ENCODE results near the gene ATXN7. TPM values are rescaled to one million over a fixed set of nuclear protein-coding genes. Genes with fewer than 3 reads are reported as not detected.
A peak's percentile ranks its signal among the peaks of the same experiment; 100 is the strongest.

Gene ATXN7
- total RNA-seq, 3 donors from 2014 or later, result 37.4 to 56.2 (median 47.9) TPM

DNA sequence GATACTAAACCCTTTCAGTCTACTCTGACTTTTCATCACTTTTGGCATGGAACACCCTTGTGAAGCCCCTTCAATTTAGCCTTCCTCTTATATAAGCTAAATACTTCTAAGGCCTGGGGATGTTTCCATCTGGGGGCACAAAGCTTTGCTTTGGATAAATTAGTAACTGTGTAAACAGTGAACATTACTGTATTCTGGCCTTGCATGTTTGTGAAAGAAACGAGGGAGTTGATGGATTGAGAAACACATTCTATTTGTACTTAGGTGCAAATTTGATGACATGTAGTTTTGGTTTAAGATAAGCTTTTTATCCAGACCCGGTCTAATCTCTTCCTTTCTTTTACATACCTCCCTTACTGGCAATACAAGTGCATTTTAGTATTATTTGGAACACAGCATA, 139.9 kb downstream of the ATXN7 start:
- Histone ChIP-seq H3K4me3 (no peak overlapping the region), H3K27me3 (no peaks in the 10 kb centered on the region), H3K4me1 (no peaks in the 10 kb centered on the region), H3K27ac (no peak overlapping the region), H3K36me3 (peaks cover 7% of the 10 kb centered on the region), H3K9me3 (no peaks in the 10 kb centered on the region)
- DNase-seq (ENCODE audit: low spot score in 2 of 2), result no peak
- intact Hi-C loops (cut with DNase I; ENCODE audit: low total_unique reads), result no loop called here
- TF ChIP-seq CTCF (IDR thresholded peaks at IDR 0.05) (no peak), POLR2AphosphoS5 (IDR thresholded peaks at IDR 0.05) (no peak), POLR2A (IDR thresholded peaks at IDR 0.05) (no peak)

GRCh38 chr3:64008017-64008416, 144.3 kb downstream of the ATXN7 start:
- peaks cover 17% of the 10 kb centered on the region for H3K36me3 ChIP-seq
- intact Hi-C loops (cut with DNase I; ENCODE audit: low total_unique reads), result no loop called here
- no peak for TF ChIP-seq POLR2AphosphoS5 (IDR thresholded peaks at IDR 0.05)
- no peak for TF ChIP-seq CTCF (IDR thresholded peaks at IDR 0.05)
- TF ChIP-seq POLR2A (IDR thresholded peaks at IDR 0.05), result no peak

GRCh38 chr3:64008487-64009351, 145.1 kb downstream of the ATXN7 start:
- Histone ChIP-seq H3K4me1 (no peaks in the 10 kb centered on the region), H3K27me3 (no peaks in the 10 kb centered on the region), H3K9me3 (no peaks in the 10 kb centered on the region), H3K4me3 (no peak overlapping the region), H3K36me3 (peaks cover 17% of the 10 kb centered on the region), H3K27ac (peak overlapping the region in 1 of 2 donors; percentile 38)
- intact Hi-C loops (cut with DNase I; ENCODE audit: low total_unique reads), result no loop called here
- TF ChIP-seq CTCF (IDR thresholded peaks at IDR 0.05) (no peak), POLR2A (IDR thresholded peaks at IDR 0.05) (no peak), POLR2AphosphoS5 (IDR thresholded peaks at IDR 0.05) (no peak)
- no peak for DNase-seq (ENCODE audit: low spot score in 2 of 2)

More at GRCh38 chr3:64008017-64008416, 144.3 kb downstream of the ATXN7 start:
- peak overlapping the region in 1 of 2 donors; percentile 38 for H3K27ac ChIP-seq
- no peaks in the 10 kb centered on the region for H3K4me1 ChIP-seq
- no peaks in the 10 kb centered on the region for H3K27me3 ChIP-seq
- H3K4me3 ChIP-seq, result no peak overlapping the region
- DNase-seq (ENCODE audit: low spot score in 2 of 2), result no peak
- H3K9me3 ChIP-seq, result no peaks in the 10 kb centered on the region

DNA sequence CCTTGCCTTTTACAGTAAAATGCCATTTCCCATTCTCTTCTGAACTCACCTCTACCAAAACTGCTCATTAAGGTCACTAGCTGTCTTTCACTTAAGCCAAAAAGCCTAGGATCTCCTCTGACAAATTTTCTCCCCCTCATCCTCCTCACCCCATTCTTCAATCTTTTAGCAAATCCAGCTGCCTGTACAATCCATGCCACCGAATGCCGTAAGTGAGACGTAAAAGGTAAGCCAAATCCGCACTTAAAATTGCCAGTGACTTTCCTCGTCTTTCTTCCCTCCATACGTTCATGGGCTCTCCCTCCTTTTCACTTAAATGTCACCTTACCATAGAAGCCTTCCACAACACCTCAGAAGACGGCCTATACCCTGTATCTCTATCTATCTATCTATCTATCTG, 145.9 kb downstream of the ATXN7 start:
- DNase-seq (ENCODE audit: low spot score in 2 of 2), result no peak
- Histone ChIP-seq H3K9me3 (no peaks in the 10 kb centered on the region), H3K27ac (no peak overlapping the region), H3K4me1 (no peaks in the 10 kb centered on the region), H3K36me3 (peaks cover 17% of the 10 kb centered on the region), H3K27me3 (no peaks in the 10 kb centered on the region), H3K4me3 (no peak overlapping the region)
- TF ChIP-seq POLR2A (IDR thresholded peaks at IDR 0.05) (no peak), POLR2AphosphoS5 (IDR thresholded peaks at IDR 0.05) (no peak)
- intact Hi-C loops (cut with DNase I; ENCODE audit: low total_unique reads), result no loop called here

- peaks cover 17% of the 10 kb centered on the region for H3K36me3 ChIP-seq
- H3K27me3 ChIP-seq, result no peaks in the 10 kb centered on the region
- intact Hi-C loops (cut with DNase I; ENCODE audit: low total_unique reads), result no loop called here
- no peaks in the 10 kb centered on the region for H3K4me1 ChIP-seq
- no peak overlapping the region for H3K27ac ChIP-seq
- H3K9me3 ChIP-seq, result no peaks in the 10 kb centered on the region
- DNase-seq (ENCODE audit: low spot score in 2 of 2), result no peak
- no peak for TF ChIP-seq POLR2A (IDR thresholded peaks at IDR 0.05)
- TF ChIP-seq POLR2AphosphoS5 (IDR thresholded peaks at IDR 0.05), result no peak
- TF ChIP-seq CTCF (IDR thresholded peaks at IDR 0.05), result no peak
- no peak overlapping the region for H3K4me3 ChIP-seq
These were observed 146.5 kb downstream of the ATXN7 start for GRCh38 chr3:64010199-64010598.

All from breast epithelium (tissue), 4 donors.